HL-60 (cell line): ENCODE measurements around the gene MAD1L1.

Experiments used
- DNase-seq, 2 experiments: peaks; one replicate each; pipeline ENCODE4 v3.0.0-alpha.2; 2010 to 2020; ENCODE audit warnings: low read depth in 1 of 2, low spot score in 1 of 2
- H3K27ac ChIP-seq: fragments of 250-450 bp; sonication (Bioruptor Pico); replicated peaks from 2 replicates; pipeline ENCODE4 v1.5.1; 2020; ENCODE audit warnings: mild to moderate bottlenecking, moderate library complexity
- H3K27me3 ChIP-seq: fragments of 250-450 bp; sonication (Bioruptor Pico); 2 replicates; pipeline ENCODE4 v1.5.1; 2021; ENCODE audit warnings: mild to moderate bottlenecking, moderate library complexity; ENCODE audit not compliant: insufficient read depth, poor library complexity, severe bottlenecking
- H3K4me3 ChIP-seq: replicated peaks from 2 replicates; pipeline ENCODE4 v1.5.1; 2011; ENCODE audit warnings: mild to moderate bottlenecking, control low read depth, low read length; ENCODE audit not compliant: insufficient read depth
- GABPA ChIP-seq: IDR thresholded peaks from 2 replicates; pipeline ENCODE4 v1.6.1; 2012; ENCODE audit warnings: low read depth
- POLR2AphosphoS5 ChIP-seq: IDR thresholded peaks from 2 replicates; pipeline ENCODE4 v1.6.1; 2012; ENCODE audit warnings: low read depth
- REST ChIP-seq: IDR thresholded peaks from 2 replicates; pipeline ENCODE4 v1.6.1; 2012; ENCODE audit warnings: low read depth; ENCODE audit not compliant: insufficient replicate concordance
- SPI1 ChIP-seq: IDR thresholded peaks from 2 replicates; pipeline ENCODE4 v1.6.1; 2012; ENCODE audit warnings: low read depth, mild to moderate bottlenecking, borderline replicate concordance
- TF ChIP-seq, protein P1 (sequence below): IDR thresholded peaks from one replicate; pipeline ENCODE4 v1.5.1; 2011; ENCODE audit warnings: low read length, control low read depth, inconsistent platforms; ENCODE audit not compliant: insufficient read depth

MAD1L1 gene

GRCh38 chr7:1787241-1787640, 445.5 kb downstream of the MAD1L1 start:
- Histone ChIP-seq H3K27me3 (no peaks in the 10 kb centered on the region), H3K27ac (no peak overlapping the region), H3K4me3 (no peak overlapping the region)
- TF ChIP-seq REST: no peak
- no peak for TF ChIP-seq SPI1
- no peak for TF ChIP-seq GABPA
- TF ChIP-seq, protein P1, sequence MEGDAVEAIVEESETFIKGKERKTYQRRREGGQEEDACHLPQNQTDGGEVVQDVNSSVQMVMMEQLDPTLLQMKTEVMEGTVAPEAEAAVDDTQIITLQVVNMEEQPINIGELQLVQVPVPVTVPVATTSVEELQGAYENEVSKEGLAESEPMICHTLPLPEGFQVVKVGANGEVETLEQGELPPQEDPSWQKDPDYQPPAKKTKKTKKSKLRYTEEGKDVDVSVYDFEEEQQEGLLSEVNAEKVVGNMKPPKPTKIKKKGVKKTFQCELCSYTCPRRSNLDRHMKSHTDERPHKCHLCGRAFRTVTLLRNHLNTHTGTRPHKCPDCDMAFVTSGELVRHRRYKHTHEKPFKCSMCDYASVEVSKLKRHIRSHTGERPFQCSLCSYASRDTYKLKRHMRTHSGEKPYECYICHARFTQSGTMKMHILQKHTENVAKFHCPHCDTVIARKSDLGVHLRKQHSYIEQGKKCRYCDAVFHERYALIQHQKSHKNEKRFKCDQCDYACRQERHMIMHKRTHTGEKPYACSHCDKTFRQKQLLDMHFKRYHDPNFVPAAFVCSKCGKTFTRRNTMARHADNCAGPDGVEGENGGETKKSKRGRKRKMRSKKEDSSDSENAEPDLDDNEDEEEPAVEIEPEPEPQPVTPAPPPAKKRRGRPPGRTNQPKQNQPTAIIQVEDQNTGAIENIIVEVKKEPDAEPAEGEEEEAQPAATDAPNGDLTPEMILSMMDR: no peak
- no peak for TF ChIP-seq POLR2AphosphoS5
- no peak for DNase-seq

DNA sequence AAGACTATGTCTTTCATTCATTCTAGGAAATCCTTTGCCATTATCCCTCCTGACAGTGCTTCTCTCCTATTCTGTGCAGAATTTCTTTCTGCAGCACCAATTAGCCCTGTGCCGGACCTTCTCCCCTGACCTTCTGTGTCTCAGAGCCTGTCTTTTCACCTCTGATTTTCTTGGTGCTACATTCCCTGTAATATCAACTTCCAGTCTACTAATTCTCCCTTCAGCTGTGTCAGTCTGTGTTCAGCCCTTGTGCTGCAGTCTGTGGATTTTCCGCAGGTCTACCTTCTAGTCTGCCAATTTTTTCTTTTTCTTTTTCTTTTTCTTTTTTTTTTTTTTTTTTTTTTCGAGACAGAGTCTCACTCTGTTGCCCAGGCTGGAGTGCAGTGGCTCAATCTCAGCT, 446.9 kb downstream of the MAD1L1 start:
- no peak for DNase-seq
- TF ChIP-seq REST (no peak), POLR2AphosphoS5 (no peak), GABPA (no peak), SPI1 (no peak)
- TF ChIP-seq, protein P1: no peak
- H3K27ac ChIP-seq: no peak overlapping the region
- H3K27me3 ChIP-seq: no peaks in the 10 kb centered on the region
- H3K4me3 ChIP-seq: no peak overlapping the region

- TF ChIP-seq GABPA (no peak), SPI1 (no peak), REST (no peak), POLR2AphosphoS5 (no peak)
- TF ChIP-seq, protein P1: no peak
- no peaks in the 10 kb centered on the region for H3K27me3 ChIP-seq
- no peak overlapping the region for H3K27ac ChIP-seq
- H3K4me3 ChIP-seq: no peak overlapping the region
- DNase-seq: no peak
Measured at GRCh38 chr7:1781369-1781768, 451.4 kb downstream of the MAD1L1 start.
